Activated T-cell treated with anti-CD3 and anti-CD28 coated beads, Interleukin-2, amount 50 U/mL, for 24 hours (primary cell): ENCODE measurements around the gene GRXCR2.
"Not testable (repeated sequence)": the region's sequence is repeated elsewhere in the genome, so short reads cannot be mapped to it uniquely, and the experiment has no call there.

Source experiments
- DNase-seq: peaks from one replicate; pipeline ENCODE4 v3.0.0-alpha.2; 2020
- H3K27ac Mint-ChIP-seq: 2 replicates; pipeline ENCODE4 v1.8.0; 2020; ENCODE audit warnings: mild to moderate bottlenecking, mixed read lengths
- H3K27me3 Mint-ChIP-seq: 2 replicates; pipeline ENCODE4 v1.8.0; 2020; ENCODE audit warnings: mixed read lengths
- H3K36me3 Mint-ChIP-seq: 2 replicates; pipeline ENCODE4 v1.8.0; 2020; ENCODE audit warnings: low read depth, mixed read lengths
- H3K4me1 Mint-ChIP-seq: 2 replicates; pipeline ENCODE4 v1.8.0; 2020; ENCODE audit warnings: low read depth, mixed read lengths
- H3K4me3 Mint-ChIP-seq: 2 replicates; pipeline ENCODE4 v1.8.0; 2020; ENCODE audit warnings: mild to moderate bottlenecking, moderate library complexity, mixed read lengths
- H3K9me3 Mint-ChIP-seq: 2 replicates; pipeline ENCODE4 v1.8.0; 2020; ENCODE audit warnings: mixed read lengths

GRXCR2 gene

DNA sequence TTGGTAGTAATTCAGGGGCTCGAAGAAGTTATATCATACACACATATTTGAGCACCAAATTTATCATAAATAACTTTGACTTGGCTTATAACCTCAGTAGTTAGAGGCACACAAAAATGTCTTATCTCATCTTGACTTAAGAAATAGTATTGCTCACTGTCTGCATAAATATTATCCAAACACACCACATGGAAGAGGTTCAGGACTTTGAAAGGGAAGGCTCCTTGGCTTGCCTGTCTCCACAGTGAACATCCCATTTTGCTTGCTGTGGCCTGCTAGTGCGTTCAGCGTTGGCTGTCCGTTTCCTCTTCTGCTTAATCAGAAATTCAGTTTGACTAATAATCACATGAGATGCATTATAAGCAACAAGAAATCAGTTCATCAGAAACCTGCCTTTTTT lies 13.9 kb downstream of the GRXCR2 start:
- peaks cover 23% of the 10 kb centered on the region for H3K27me3 Mint-ChIP-seq
- no peak for DNase-seq
- H3K9me3 Mint-ChIP-seq, result peaks cover under 1% of the 10 kb centered on the region
- H3K4me1 Mint-ChIP-seq, result peaks cover 4% of the 10 kb centered on the region
- no peak overlapping the region for H3K27ac Mint-ChIP-seq
- H3K4me3 Mint-ChIP-seq, result no peak overlapping the region
- no peaks in the 10 kb centered on the region for H3K36me3 Mint-ChIP-seq

DNA sequence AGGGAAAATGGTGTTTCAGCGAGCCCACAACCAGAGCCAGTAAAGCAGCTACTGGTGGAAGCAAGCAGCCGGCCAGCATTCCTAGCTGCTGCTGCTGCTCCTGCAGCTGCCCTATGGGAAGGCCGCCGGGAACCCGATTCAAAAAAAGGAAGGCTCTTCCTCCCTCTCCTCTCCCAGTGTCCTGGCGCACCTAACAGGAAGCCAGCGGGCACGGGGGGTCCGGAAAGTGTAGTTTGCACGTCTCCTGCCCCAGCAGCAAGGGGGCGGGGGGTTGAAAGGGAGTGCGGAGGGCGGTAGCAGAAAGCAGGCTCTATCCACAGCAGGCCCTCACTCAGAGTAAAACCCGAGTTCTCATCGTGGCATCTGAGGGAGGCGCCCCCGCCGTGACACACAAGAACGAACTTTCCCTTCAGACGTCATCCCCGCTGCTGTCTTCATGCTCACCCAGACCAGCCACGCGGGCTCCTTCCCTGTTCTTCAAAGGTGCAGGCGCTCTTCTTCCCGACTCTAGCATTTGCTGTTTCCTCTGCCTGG lies 16.5 kb downstream of the GRXCR2 start:
- Mint-ChIP-seq H3K4me1 (peaks cover 4% of the 10 kb centered on the region), H3K36me3 (no peaks in the 10 kb centered on the region), H3K27me3 (peaks cover 19% of the 10 kb centered on the region), H3K4me3 (peak overlapping the region; percentile 42), H3K27ac (no peak overlapping the region), H3K9me3 (no peaks in the 10 kb centered on the region)
- peak; percentile 48 for DNase-seq

DNA sequence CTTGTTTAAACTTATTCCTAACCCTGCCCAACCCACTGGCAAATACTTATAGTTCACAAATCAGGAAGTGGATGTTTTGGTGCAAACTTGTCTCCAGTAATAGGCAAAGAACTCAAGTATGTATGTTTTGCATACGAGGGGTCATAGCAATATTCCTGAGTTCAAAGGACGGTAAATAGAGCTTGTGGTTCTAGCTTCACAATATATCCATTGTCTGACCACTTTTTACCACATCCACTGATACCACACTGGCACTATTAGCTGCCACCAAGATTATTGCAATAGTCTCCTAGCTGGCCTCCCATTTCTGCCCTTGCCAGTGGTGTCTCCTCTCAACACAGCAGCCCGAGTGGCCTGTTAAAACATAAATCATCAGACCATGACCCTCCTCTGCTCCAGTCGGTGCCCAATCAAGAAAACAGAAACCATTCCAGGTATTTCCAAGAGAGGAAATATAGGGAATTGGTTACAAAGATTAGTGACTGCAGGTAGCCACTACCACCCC lies 17.0 kb downstream of the GRXCR2 start:
- peaks cover 4% of the 10 kb centered on the region for H3K4me1 Mint-ChIP-seq
- H3K9me3 Mint-ChIP-seq, result no peaks in the 10 kb centered on the region
- no peak overlapping the region for H3K4me3 Mint-ChIP-seq
- peaks cover 14% of the 10 kb centered on the region for H3K27me3 Mint-ChIP-seq
- H3K36me3 Mint-ChIP-seq, result no peaks in the 10 kb centered on the region
- DNase-seq, result no peak
- H3K27ac Mint-ChIP-seq, result no peak overlapping the region

DNA sequence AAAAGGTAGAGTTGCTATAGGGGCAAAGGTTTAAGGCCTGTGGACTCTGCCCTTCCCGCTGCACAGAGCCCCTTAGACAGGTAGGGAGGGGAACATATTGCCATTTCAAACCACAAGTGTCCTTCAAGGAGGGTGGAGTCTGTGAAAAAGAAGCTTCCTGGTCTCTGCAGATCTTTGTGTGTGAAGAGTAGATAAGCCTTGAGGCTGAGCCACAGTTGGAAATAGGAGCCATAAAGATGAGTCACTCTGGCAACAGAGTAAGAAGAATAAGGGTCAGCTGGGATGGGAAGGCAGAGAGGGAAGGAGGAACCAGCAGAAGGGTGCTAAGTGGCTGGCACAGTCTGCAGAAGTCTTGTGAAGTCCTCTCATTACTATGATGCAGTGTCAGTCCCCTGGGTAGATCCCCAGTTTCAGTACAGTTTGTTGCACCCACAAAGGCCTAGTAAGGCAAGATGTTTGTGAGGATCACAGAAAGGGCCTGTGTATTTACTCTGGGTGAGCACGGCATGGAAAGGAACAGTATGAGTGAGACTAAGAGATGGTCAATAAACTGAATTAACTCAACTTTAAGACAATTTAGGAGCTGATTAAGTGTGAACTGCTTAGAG lies 18.1 kb downstream of the GRXCR2 start:
- Mint-ChIP-seq H3K27ac (no peak overlapping the region), H3K36me3 (no peaks in the 10 kb centered on the region), H3K4me3 (no peak overlapping the region), H3K9me3 (no peaks in the 10 kb centered on the region), H3K27me3 (peaks cover 13% of the 10 kb centered on the region), H3K4me1 (peaks cover 4% of the 10 kb centered on the region)
- DNase-seq, result no peak

DNA sequence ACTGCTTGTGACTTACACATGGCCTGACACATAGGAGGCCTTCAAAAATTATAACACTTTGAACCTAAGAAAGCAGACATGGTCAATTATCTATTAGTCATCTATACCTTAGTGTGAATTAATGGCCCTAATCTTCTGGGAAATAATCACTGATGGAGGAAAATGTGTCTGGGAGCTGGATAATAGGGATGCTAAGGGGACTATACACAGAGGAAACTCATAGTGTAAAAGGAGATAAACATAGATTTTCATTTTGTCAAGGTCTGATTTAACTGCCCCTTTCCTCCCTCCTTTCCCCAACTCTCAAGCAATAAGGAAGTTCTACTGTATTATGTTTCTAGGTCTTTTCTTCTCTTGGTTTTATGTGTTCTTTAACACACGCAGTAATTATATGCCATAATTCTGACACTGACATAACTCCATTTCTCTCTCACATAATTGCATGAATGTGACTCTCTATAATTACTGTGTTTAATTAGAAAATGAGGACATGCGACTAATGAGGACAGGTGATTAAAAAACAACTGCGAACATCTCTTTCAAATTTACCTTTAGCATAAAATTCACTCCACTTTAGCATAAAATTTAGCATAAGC lies 18.9 kb downstream of the GRXCR2 start:
- peaks cover 4% of the 10 kb centered on the region for H3K4me1 Mint-ChIP-seq
- no peaks in the 10 kb centered on the region for H3K36me3 Mint-ChIP-seq
- H3K27me3 Mint-ChIP-seq, result peaks cover 13% of the 10 kb centered on the region
- no peak overlapping the region for H3K27ac Mint-ChIP-seq
- H3K9me3 Mint-ChIP-seq, result no peaks in the 10 kb centered on the region
- no peak overlapping the region for H3K4me3 Mint-ChIP-seq
- DNase-seq, result no peak

DNA sequence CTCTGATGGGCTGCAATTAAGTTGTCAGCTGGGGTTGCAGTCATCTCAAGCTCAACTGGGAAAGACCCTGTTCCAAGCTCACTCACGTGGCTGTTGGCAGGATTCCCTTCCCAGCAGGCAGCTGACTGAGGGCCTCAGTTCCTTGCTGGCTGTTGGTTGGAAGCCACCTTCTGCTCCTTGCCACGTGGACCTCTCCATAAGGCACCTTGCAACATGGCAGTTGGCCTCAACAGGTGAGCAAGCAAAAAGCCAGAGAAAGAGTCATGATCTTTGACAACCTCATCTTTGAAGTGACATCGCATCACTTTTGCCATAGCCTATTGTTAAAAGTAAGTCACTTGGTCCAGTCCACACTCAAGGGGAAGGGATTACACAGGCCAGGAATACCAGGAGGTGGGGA lies 19.8 kb downstream of the GRXCR2 start:
- Mint-ChIP-seq H3K27ac (no peak overlapping the region), H3K27me3 (peaks cover 13% of the 10 kb centered on the region), H3K36me3 (no peaks in the 10 kb centered on the region), H3K4me3 (no peak overlapping the region), H3K4me1 (peaks cover 4% of the 10 kb centered on the region), H3K9me3 (no peaks in the 10 kb centered on the region)
- DNase-seq, result no peak

DNA sequence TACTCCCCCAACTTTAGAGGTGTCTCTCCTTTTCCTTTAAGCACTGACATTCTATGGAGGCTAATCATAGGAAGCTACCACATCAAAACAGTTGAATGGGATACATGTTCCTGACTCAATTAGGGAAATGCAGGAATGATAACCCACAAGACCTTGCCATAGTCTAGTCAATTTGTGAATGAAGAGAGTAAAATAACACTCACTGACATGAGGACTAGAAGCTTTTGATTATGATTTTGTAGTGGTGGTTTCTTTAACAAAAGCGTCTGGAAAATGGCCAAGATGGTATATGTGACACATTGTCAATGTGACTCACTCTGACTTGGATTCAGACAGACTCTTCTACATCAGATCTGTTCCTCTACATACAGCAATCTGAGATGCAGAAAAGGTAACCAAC lies 24.0 kb downstream of the GRXCR2 start:
- H3K4me3 Mint-ChIP-seq, result no peak overlapping the region
- no peaks in the 10 kb centered on the region for H3K9me3 Mint-ChIP-seq
- DNase-seq, result no peak
- H3K27me3 Mint-ChIP-seq, result peaks cover 5% of the 10 kb centered on the region
- no peak overlapping the region for H3K27ac Mint-ChIP-seq
- H3K4me1 Mint-ChIP-seq, result no peaks in the 10 kb centered on the region
- H3K36me3 Mint-ChIP-seq, result no peaks in the 10 kb centered on the region

DNA sequence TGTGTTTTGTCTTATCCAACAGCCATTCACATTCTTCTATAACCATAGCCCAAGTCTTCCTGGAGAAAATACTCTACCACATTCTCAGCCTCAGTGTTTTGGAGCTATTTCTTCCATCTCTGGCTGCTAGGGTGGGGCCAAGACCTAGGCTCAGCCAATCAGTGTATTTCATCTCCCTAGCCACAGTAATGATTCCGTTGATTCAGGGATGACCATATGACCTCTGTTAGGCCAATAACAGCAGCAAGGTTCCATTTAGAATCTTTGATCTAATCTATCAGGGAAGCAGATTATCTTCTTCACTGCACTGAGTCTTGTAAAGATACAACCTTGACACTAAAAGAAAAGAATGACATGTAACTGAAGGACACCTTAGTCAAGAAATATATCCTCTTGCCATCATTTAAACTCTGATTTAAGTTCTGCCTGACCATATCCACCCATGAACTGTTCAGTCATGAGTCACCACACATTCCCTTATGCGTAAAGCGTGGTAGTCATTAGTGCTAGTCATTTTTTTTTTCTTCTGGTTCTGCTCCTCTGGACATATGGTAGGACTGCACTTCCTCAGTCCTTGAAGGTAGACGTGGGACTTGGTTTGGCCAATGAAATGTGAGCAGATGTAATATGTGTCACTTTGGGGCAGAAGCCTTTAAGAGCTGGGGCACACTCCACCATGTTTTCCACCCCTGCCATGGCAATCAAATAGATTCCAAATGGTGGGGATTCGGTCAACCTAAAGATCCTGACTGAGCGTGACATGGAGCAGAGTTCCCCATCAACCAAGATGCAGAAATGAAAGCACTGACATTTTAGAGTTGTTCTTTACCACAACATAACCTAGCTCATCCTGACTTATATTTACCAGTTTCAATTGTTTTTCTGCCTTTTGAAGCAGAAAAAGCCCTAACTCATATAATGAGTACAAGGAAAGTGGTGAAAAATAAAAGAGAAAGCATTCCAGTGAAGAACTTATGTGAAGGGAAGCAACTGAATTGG lies 25.0 kb downstream of the GRXCR2 start:
- no peak for DNase-seq
- Mint-ChIP-seq H3K36me3 (no peaks in the 10 kb centered on the region), H3K9me3 (no peaks in the 10 kb centered on the region), H3K4me3 (no peak overlapping the region), H3K27me3 (peaks cover 5% of the 10 kb centered on the region), H3K27ac (no peak overlapping the region), H3K4me1 (no peaks in the 10 kb centered on the region)

DNA sequence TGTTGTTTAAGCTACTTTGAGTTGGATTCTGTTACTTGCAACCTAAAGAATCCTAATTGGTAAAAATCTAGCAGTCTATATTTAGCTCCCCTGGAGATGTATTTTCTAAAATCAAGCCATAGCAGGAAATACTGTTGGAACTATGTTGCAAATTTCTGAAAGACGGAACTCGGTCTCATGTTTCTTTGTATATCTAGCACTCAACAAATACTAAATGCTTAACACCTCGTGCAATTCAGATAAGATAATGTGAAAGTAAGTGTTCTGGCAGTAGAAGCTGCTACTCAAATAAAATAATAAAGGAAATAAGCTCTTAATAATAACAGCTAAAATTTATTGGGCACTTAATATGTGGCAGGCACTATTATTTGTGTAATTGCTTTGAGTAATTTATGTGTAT lies 26.7 kb downstream of the GRXCR2 start:
- H3K27ac Mint-ChIP-seq, result no peak overlapping the region
- no peaks in the 10 kb centered on the region for H3K36me3 Mint-ChIP-seq
- H3K4me3 Mint-ChIP-seq, result no peak overlapping the region
- H3K9me3 Mint-ChIP-seq, result no peaks in the 10 kb centered on the region
- H3K4me1 Mint-ChIP-seq, result no peaks in the 10 kb centered on the region
- no peak for DNase-seq
- peaks cover 5% of the 10 kb centered on the region for H3K27me3 Mint-ChIP-seq

DNA sequence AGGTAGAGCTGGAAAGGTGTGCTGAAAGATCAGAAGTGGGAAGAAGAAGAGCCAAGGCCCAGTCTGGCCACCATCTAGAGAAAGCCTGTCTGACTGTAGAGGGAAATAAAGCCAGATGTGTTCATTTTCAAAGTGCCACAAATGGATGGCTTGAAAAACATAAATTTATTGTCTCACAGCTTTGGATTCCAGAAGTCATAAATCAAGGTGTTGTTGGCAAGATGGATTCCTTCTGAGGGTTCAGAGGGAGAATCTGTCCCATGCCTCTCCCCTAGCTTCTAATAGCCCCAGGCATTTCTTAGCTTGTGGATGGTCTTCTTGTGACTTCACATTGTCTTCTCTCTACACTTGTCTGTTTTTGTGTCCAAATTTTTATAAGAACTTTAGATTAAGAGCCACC lies 31.5 kb downstream of the GRXCR2 start:
- no peaks in the 10 kb centered on the region for H3K9me3 Mint-ChIP-seq
- H3K4me3 Mint-ChIP-seq, result no peak overlapping the region
- H3K36me3 Mint-ChIP-seq, result no peaks in the 10 kb centered on the region
- no peak overlapping the region for H3K27ac Mint-ChIP-seq
- H3K27me3 Mint-ChIP-seq, result peaks cover 6% of the 10 kb centered on the region
- no peak for DNase-seq
- peaks cover 2% of the 10 kb centered on the region for H3K4me1 Mint-ChIP-seq

DNA sequence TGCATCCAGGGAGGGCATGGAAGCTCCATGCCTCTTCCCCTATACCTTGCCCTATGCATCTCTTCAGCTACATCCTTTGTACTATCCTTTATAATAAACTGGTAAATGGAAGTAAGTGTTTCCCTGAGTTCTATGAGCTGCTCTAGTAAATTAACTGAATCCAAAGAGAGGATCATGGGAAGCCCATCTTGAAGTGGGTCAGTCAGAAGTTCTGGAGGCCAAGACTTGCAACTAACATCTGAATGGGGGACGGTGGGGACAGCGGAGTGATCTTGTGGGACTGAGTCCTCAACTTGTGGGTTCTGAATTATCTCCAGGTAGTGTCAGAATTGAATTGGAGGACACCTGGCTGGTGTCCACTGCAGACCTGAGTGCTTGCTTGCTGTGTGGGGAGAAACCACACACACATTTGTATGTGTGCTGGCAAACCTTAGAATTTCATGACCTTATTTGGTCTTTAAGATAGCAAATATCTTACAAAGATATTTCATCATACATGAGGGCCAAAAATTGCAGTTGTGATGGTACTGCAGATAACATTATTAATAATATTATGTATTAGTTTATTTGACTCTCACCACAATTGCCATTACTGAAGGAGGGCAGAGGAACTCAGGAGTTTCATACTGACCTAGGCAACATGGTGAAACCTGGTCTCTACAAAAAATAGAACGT lies 32.2 kb downstream of the GRXCR2 start:
- DNase-seq, result no peak
- peaks cover 11% of the 10 kb centered on the region for H3K27me3 Mint-ChIP-seq
- H3K4me1 Mint-ChIP-seq, result peaks cover 8% of the 10 kb centered on the region
- H3K36me3 Mint-ChIP-seq, result no peaks in the 10 kb centered on the region
- H3K9me3 Mint-ChIP-seq, result no peaks in the 10 kb centered on the region
- no peak overlapping the region for H3K4me3 Mint-ChIP-seq
- H3K27ac Mint-ChIP-seq, result no peak overlapping the region

DNA sequence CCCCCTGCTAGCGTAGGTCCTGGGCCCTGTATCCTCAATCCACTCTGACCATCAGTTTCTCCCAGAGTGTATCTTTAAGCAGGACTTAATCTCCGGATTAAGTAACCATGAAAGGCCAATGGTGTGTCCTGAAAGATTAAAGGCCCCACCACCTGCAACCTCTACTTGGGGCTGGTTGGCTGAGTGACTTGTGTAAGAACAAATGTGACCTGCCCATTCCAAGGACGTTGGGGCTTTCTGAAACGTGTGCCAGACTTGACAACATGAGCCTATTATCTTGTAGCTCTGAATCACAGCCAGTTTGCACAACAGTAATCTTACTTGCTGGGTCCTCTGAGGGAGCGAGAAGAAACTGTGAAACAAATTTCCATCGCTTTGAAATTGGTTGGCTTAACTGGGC lies 34.5 kb downstream of the GRXCR2 start:
- Mint-ChIP-seq H3K27ac (no peak overlapping the region), H3K36me3 (no peaks in the 10 kb centered on the region), H3K9me3 (no peaks in the 10 kb centered on the region), H3K27me3 (peaks cover 25% of the 10 kb centered on the region), H3K4me1 (peaks cover 11% of the 10 kb centered on the region), H3K4me3 (no peak overlapping the region)
- no peak for DNase-seq

DNA sequence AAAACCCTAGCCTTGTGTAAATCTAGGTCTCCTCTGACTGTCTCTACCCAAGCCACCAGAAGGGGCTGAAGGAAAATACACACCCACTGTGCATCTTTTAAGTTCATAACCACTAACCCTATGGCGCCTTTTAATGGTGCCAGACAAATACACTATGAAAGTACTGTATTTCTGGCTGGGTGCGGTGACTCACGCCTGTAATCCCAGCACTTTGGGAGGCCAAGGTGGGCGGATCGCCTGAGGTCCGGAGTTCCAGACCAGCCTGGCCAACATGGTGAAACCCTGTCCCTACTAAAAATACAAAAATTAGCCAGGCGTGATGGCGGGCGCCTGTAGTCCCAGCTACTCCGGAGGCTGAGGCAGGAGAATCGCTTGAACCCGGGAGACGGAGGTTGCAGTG lies 36.6 kb downstream of the GRXCR2 start:
- peak overlapping the region; percentile 63 for H3K4me3 Mint-ChIP-seq
- H3K36me3 Mint-ChIP-seq, DNase-seq, H3K27ac Mint-ChIP-seq, H3K9me3 Mint-ChIP-seq: not testable (repeated sequence)
- peaks cover 25% of the 10 kb centered on the region for H3K27me3 Mint-ChIP-seq
- peaks cover 11% of the 10 kb centered on the region for H3K4me1 Mint-ChIP-seq

DNA sequence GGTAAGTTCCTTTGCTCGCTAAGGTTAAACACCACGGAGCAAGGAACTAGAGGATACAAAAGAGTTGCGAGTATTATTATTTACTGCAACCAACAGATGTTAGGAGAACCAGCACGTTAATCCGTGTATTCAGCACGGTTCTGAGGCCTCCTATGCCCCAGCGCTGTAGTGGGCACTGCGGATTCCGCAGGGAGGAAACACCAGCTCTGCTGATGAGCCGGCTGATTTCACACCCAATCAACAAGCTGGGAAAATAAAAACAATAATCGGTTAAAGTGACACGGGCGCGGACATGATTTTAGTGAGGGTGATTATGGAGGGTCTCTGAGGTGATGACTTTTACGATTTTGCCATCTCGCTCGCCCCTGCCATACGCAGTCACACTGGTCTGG lies 37.0 kb downstream of the GRXCR2 start:
- no peak for DNase-seq
- H3K4me1 Mint-ChIP-seq, result peaks cover 11% of the 10 kb centered on the region
- no peaks in the 10 kb centered on the region for H3K9me3 Mint-ChIP-seq
- H3K27ac Mint-ChIP-seq, result no peak overlapping the region
- peak overlapping the region; percentile 63 for H3K4me3 Mint-ChIP-seq
- no peaks in the 10 kb centered on the region for H3K36me3 Mint-ChIP-seq
- peaks cover 25% of the 10 kb centered on the region for H3K27me3 Mint-ChIP-seq
